Thyroid gland (tissue), 4 donors: Measurements from ENCODE around the gene RAB11FIP4. TPM values are rescaled to one million over a fixed set of nuclear protein-coding genes. Genes with fewer than 3 reads are reported as not detected.

Experiments
- DNase-seq, 2 donors: peaks; one replicate each; pipeline ENCODE4 v3.0.0-alpha.2; 2019
- H3K27ac ChIP-seq, 3 donors: fragments of 200-600 bp; sonication (generic); 1 replicate in 2 of 3; 2 replicates in 1 of 3; pipeline ENCODE4 v1.5.1; 2016 to 2019; ENCODE audit warnings: mild to moderate bottlenecking in 1 of 3, moderate library complexity in 1 of 3
- H3K27me3 ChIP-seq: fragments of 200-600 bp; sonication (generic); one replicate; pipeline ENCODE4 v1.5.1; 2019
- H3K36me3 ChIP-seq, 2 donors: fragments of 200-600 bp; sonication (generic); one replicate each; pipeline ENCODE4 v1.5.1; 2016 to 2019
- H3K4me1 ChIP-seq, 2 donors: fragments of 200-600 bp; sonication (generic); one replicate each; pipeline ENCODE4 v1.5.1; 2017 to 2019
- H3K4me3 ChIP-seq, 3 donors: fragments of 200-600 bp; sonication (generic); replicated peaks in 1 of 3; 1 replicate in 2 of 3; 2 replicates in 1 of 3; pipeline ENCODE4 v1.5.1; 2016; ENCODE audit warnings: mild to moderate bottlenecking in 1 of 3
- H3K9me3 ChIP-seq: fragments of 200-600 bp; sonication (generic); one replicate; pipeline ENCODE4 v1.5.1; 2017
- CTCF ChIP-seq, 6 experiments: fragments of 200-600 bp in 3 of 6; fragments of 450-650 bp in 3 of 6; sonication (generic) in 3 of 6; IDR thresholded peaks; one replicate each; pipeline ENCODE4 v1.5.1; 2016 to 2019; ENCODE audit warnings: antibody characterized with exemption in 6 of 6, mild to moderate bottlenecking in 2 of 6, inconsistent platforms in 1 of 6, moderate library complexity in 1 of 6
- POLR2A ChIP-seq, 2 donors: fragments of 450-650 bp; IDR thresholded peaks; one replicate each; pipeline ENCODE4 v1.6.1; 2017; ENCODE audit warnings: antibody characterized with exemption in 2 of 2, mild to moderate bottlenecking in 2 of 2, moderate library complexity in 1 of 2
- WGBS, 2 donors: methylation state at CpG; one replicate each; pipeline ENCODE4 v1.1.5; 2017; 5-methylcytosine and 5-hydroxymethylcytosine counted together
- intact Hi-C: fragments of 100-400 bp; cut with DNase I; formaldehyde crosslinking; loops from one replicate; pipeline ENCODE4 v1.15.1; 2023
- total RNA-seq, 4 donors: library from RNA; depleted of rRNA; stranded (reverse); fragments of >200 nt; gene quantifications; one replicate each; pipeline ENCODE4 v1.2.3, GENCODE V29; 2016

Gene RAB11FIP4
- total RNA-seq, 4 donors from 2014 or later: 21.1 to 44.5 (median 24.9) TPM

DNA sequence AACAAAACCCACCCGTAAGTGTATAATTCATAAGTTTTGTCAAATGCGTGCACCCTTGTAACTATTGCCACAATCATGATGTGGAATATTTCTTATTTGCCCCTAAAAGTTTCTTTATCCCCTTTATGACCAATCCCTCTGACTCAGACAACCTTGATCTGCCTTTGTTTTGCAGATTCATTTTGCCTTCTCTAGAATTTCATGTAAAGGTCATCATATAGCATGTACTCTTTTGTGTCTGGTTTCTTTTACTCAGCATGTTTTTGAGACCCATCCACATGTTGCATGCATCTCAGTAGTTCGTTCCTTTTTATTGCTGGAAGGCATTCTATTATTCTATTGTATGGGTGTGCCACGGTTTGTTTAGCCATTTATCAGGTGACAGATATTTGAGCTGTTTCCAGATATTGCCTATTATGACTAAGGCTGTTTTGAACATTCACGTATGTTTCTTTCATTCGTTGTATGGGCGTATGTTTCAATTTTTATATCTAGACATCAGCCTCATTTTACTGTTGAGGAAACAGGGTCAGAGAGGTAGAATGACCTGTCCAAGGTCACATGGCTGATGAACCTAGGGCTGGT lies 192.4 kb downstream of the RAB11FIP4 start:
- Histone ChIP-seq H3K27me3 (no peaks in the 10 kb centered on the region), H3K27ac (no peak overlapping the region), H3K4me1 (peaks cover 29 to 39% of the 10 kb centered on the region in 2 donors), H3K36me3 (no peaks in the 10 kb centered on the region), H3K4me3 (no peak overlapping the region), H3K9me3 (no peaks in the 10 kb centered on the region)
- intact Hi-C loops: no loop called here
- 89 to 91% methylated on average over 7 of the region's 7 CpGs for WGBS, 2 donors
- no peak for DNase-seq
- no peak for TF ChIP-seq CTCF (IDR thresholded peaks at IDR 0.05)
- no peak for TF ChIP-seq POLR2A (IDR thresholded peaks at IDR 0.05)

- Histone ChIP-seq H3K9me3 (no peaks in the 10 kb centered on the region), H3K36me3 (no peaks in the 10 kb centered on the region), H3K27ac (no peak overlapping the region), H3K4me1 (peaks cover 21 to 31% of the 10 kb centered on the region in 2 donors), H3K4me3 (no peak overlapping the region), H3K27me3 (no peaks in the 10 kb centered on the region)
- intact Hi-C loops: no loop called here
- no peak for TF ChIP-seq CTCF (IDR thresholded peaks at IDR 0.05)
- TF ChIP-seq POLR2A (IDR thresholded peaks at IDR 0.05): no peak
- DNase-seq: no peak
- 92 to 97% methylated on average over 6 of the region's 6 CpGs for WGBS, 2 donors
Observed at GRCh38 chr17:31584438-31585279, 193.2 kb downstream of the RAB11FIP4 start.

DNA sequence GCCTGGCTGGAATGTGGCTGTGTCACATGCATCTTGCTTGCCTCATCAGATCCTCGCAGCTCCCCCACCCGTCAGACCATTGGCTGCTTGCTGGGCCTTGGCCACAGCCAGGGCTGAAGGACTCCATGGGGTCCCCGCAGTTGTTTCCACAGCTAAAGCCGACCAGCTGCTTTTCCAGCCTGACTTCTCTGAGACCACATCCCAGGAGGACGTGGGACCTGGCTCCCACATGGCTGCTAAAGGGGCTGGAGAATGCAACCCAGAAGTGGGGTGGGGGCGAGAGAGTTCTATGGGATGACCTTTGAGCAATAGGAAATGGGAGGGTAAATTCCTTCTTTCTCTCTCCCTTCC lies 193.8 kb downstream of the RAB11FIP4 start:
- intact Hi-C loops: no loop called here
- no peak for TF ChIP-seq CTCF (IDR thresholded peaks at IDR 0.05)
- TF ChIP-seq POLR2A (IDR thresholded peaks at IDR 0.05): no peak
- no peaks in the 10 kb centered on the region for H3K36me3 ChIP-seq
- WGBS, 2 donors: 79 to 100% methylated on average over 5 to 6 of the region's 6 CpGs
- H3K9me3 ChIP-seq: no peaks in the 10 kb centered on the region
- no peaks in the 10 kb centered on the region for H3K27me3 ChIP-seq
- H3K4me3 ChIP-seq: no peak overlapping the region
- no peak for DNase-seq
- peaks cover 20 to 25% of the 10 kb centered on the region in 2 donors for H3K4me1 ChIP-seq
- H3K27ac ChIP-seq: no peak overlapping the region

GRCh38 chr17:31586946-31587345 lies 195.5 kb downstream of the RAB11FIP4 start:
- intact Hi-C loops: no loop called here
- TF ChIP-seq CTCF (IDR thresholded peaks at IDR 0.05) (no peak), POLR2A (IDR thresholded peaks at IDR 0.05) (no peak)
- no peaks in the 10 kb centered on the region for H3K36me3 ChIP-seq
- no peak for DNase-seq
- peaks cover 6 to 8% of the 10 kb centered on the region in 2 donors for H3K4me1 ChIP-seq
- H3K27me3 ChIP-seq: no peaks in the 10 kb centered on the region
- no peak overlapping the region for H3K27ac ChIP-seq
- no peaks in the 10 kb centered on the region for H3K9me3 ChIP-seq
- no peak overlapping the region for H3K4me3 ChIP-seq
- 60 to 69% methylated on average over 5 of the region's 5 CpGs for WGBS, 2 donors

GRCh38 chr17:31587462-31587861 lies 196.0 kb downstream of the RAB11FIP4 start:
- no peaks in the 10 kb centered on the region for H3K36me3 ChIP-seq
- TF ChIP-seq POLR2A (IDR thresholded peaks at IDR 0.05): no peak
- TF ChIP-seq CTCF (IDR thresholded peaks at IDR 0.05): no peak
- no peak overlapping the region for H3K27ac ChIP-seq
- peaks cover under 1 to 3% of the 10 kb centered on the region in 2 donors for H3K4me1 ChIP-seq
- H3K4me3 ChIP-seq: no peak overlapping the region
- DNase-seq: no peak
- no peaks in the 10 kb centered on the region for H3K9me3 ChIP-seq
- WGBS, 2 donors: 86 to 88% methylated on average over 4 of the region's 4 CpGs
- H3K27me3 ChIP-seq: no peaks in the 10 kb centered on the region
- intact Hi-C loops: no loop called here
